A549 treated with dexamethasone at 1 μM for 4 hours (cell line): ENCODE results near the gene TCL1A. TPM values are rescaled to one million over a fixed set of nuclear protein-coding genes. Genes with fewer than 3 reads are reported as not detected.

Experiments
- total RNA-seq: library from RNA; stranded (reverse); fragments of 200-300 nt; extraction: Qiagen RNA extraction; gene quantifications from 5 replicates; pipeline ENCODE4 v1.2.3, GENCODE V29; 2022

The TCL1A gene
- total RNA-seq, result not detected in 5 replicates

DNA sequence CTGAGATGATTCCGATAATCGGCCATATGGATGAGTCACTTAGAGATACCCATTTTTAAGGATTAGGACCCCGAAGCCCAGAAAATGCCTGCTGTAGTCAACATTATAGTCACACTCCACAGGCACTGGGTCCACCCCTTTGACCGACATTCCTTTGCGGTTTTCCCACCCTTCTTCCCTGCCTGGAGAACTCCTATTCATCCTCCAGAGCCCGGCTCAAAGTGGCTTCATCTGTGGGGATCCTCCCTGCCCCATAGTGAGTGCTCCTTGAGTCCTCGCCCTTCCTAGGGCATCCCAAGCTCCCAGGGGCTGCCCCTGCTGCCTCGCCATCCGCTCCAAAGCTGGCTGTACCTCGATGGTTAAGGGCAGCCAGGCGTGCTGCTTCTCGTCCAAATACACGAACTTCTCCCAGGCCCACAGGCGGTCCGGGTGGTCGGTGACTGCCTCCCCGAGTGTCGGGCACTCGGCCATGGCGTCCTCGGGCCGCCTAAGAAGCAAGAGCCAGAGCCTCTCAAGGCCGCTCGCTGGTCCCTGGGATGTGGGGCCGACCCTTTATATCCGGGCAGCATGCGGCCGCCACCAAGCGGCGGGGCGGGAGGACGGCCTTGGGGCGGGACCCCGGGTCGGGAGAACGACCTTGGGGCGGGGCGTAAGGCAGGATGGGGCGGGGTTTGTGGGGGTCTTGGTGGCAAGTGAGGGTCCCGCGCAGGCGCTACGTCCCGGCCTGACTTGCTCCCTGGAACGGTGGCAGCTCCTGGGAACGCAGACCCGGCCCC, at the start of gene TCL1A:
TSS of gene TCL1A (minus strand) at position 530 of the 776 bp plus-strand sequence. CDS start at position 471, 59 bp downstream.

GRCh38 chr14:95685978-95686922, 27.7 kb downstream of the TCL1A start, which contains the start of gene TCL1B:
Gene TCL1B (plus strand): TSS chr14:95686426. CDS start chr14:95686468, 42 bp downstream.

Other genes starting within 250 kb of the TCL1A start
- gene SYNE3, start 197.5 kb downstream of the TCL1A start, total RNA-seq, result 0.37 to 1.0 TPM (median 0.91 TPM) in 5 replicates
- 54.7 to 83.2 TPM (median 74.6 TPM) in 5 replicates for gene GLRX5, start 179.1 kb downstream of the TCL1A start, total RNA-seq
- gene TCL1B, start 27.7 kb downstream of the TCL1A start, total RNA-seq, result not detected in 5 replicates
- not detected in 5 replicates for gene TUNAR, start 162.7 kb upstream of the TCL1A start, total RNA-seq